Glutamatergic neuron (in vitro differentiated cells): ENCODE data around the gene HOGA1. TPM values are rescaled to one million over a fixed set of nuclear protein-coding genes. Genes with fewer than 3 reads are reported as not detected.
A peak's percentile ranks its signal among the peaks of the same experiment; 100 is the strongest.

ENCODE experiments used
- DNase-seq: peaks from one replicate; pipeline ENCODE4 v3.0.0; 2022
- H3K27ac Mint-ChIP-seq: one replicate; pipeline ENCODE4 v1.8.0; 2020; ENCODE audit warnings: mild to moderate bottlenecking, mixed read lengths, inconsistent platforms; ENCODE audit not compliant: unreplicated experiment
- H3K27me3 Mint-ChIP-seq: one replicate; pipeline ENCODE4 v1.8.0; 2020; ENCODE audit warnings: mild to moderate bottlenecking, moderate library complexity, mixed read lengths, inconsistent platforms; ENCODE audit not compliant: unreplicated experiment
- H3K36me3 Mint-ChIP-seq: one replicate; pipeline ENCODE4 v1.8.0; 2020; ENCODE audit warnings: mild to moderate bottlenecking, mixed read lengths, inconsistent platforms; ENCODE audit not compliant: unreplicated experiment
- H3K4me1 Mint-ChIP-seq: one replicate; pipeline ENCODE4 v1.8.0; 2020; ENCODE audit warnings: mild to moderate bottlenecking, low read depth, mixed read lengths, inconsistent platforms; ENCODE audit not compliant: unreplicated experiment
- H3K4me3 Mint-ChIP-seq: one replicate; pipeline ENCODE4 v1.8.0; 2020; ENCODE audit warnings: mild to moderate bottlenecking, mixed read lengths, inconsistent platforms; ENCODE audit not compliant: unreplicated experiment
- H3K9me3 Mint-ChIP-seq: one replicate; pipeline ENCODE4 v1.8.0; 2020; ENCODE audit warnings: mild to moderate bottlenecking, moderate library complexity, mixed read lengths, inconsistent platforms; ENCODE audit not compliant: unreplicated experiment
- CTCF ChIP-seq: fragments of 200-600 bp; sonication (generic); IDR thresholded peaks from one replicate; pipeline ENCODE4 v1.5.0; 2021; ENCODE audit not compliant: partially characterized antibody, unreplicated experiment
- total RNA-seq: library from RNA; stranded (reverse); fragmentation: NEBNext Ultra II Directional; extraction: Animal tissue kit (Norgen Biotek cat#: 25700); gene quantifications from one replicate; pipeline ENCODE4 v1.2.1, GENCODE V29; 2021; ENCODE audit not compliant: unreplicated experiment

The HOGA1 gene
- total RNA-seq, 1 donor from 2014 or later: not detected

GRCh38 chr10:97571622-97572021 is 12.6 kb upstream of the HOGA1 start:
- DNase-seq: no peak
- H3K9me3 Mint-ChIP-seq: peaks cover 3% of the 10 kb centered on the region
- no peaks in the 10 kb centered on the region for H3K36me3 Mint-ChIP-seq
- H3K4me1 Mint-ChIP-seq: peaks cover 5% of the 10 kb centered on the region
- no peak overlapping the region for H3K27ac Mint-ChIP-seq
- peak overlapping the region; percentile 55 for H3K4me3 Mint-ChIP-seq
- peaks cover 14% of the 10 kb centered on the region for H3K27me3 Mint-ChIP-seq
- no peak for TF ChIP-seq CTCF

GRCh38 chr10:97572214-97572989 is 11.8 kb upstream of the HOGA1 start, which contains the start of gene ANKRD2:
Gene ANKRD2, plus strand, starts transcription at chr10:97572779. Its CDS starts 10 bp downstream, at chr10:97572789.
- Mint-ChIP-seq H3K4me3 (no peak within 1 kb of the TSS), H3K27me3 (peaks cover 15% of the 10 kb centered on the region), H3K4me1 (peaks cover 5% of the 10 kb centered on the region), H3K27ac (no peak within 1 kb of the TSS), H3K9me3 (peaks cover 3% of the 10 kb centered on the region), H3K36me3 (no peaks in the 10 kb centered on the region)
- DNase-seq: peak; percentile 82
- TF ChIP-seq CTCF: peak; percentile 82

- no peak for TF ChIP-seq CTCF
Measured at GRCh38 chr10:97573021-97573420, 11.2 kb upstream of the HOGA1 start.

DNA sequence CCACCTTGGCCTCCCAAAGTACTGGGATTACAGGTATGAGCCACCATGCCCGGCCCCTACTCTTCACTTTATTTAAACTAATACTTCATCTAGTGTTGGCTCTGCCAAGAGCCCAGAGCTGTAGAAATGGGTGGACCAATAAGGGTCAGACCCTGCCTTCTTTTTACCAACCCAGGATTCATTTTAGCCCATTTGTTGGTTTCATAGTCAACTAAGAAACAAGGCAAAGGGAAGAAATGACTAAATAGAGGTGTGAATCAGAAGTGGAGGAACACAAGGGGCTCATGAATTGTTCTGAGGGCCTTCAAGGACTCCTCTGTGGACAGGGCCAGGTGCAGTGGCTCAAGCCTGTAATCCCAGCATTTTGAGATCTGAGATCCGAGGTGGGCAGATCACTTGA is 10.5 kb upstream of the HOGA1 start:
- Mint-ChIP-seq H3K27ac (no peak overlapping the region), H3K9me3 (peaks cover 3% of the 10 kb centered on the region), H3K36me3 (no peaks in the 10 kb centered on the region), H3K4me1 (peaks cover 5% of the 10 kb centered on the region), H3K4me3 (no peak overlapping the region), H3K27me3 (peaks cover 15% of the 10 kb centered on the region)
- no peak for TF ChIP-seq CTCF
- DNase-seq: no peak

More at GRCh38 chr10:97573021-97573420, 11.2 kb upstream of the HOGA1 start:
- DNase-seq: no peak
- H3K27me3 Mint-ChIP-seq: peaks cover 15% of the 10 kb centered on the region
- H3K36me3 Mint-ChIP-seq: no peaks in the 10 kb centered on the region
- H3K4me1 Mint-ChIP-seq: peaks cover 5% of the 10 kb centered on the region
- H3K4me3 Mint-ChIP-seq: no peak overlapping the region
- peaks cover 3% of the 10 kb centered on the region for H3K9me3 Mint-ChIP-seq
- no peak overlapping the region for H3K27ac Mint-ChIP-seq

DNA sequence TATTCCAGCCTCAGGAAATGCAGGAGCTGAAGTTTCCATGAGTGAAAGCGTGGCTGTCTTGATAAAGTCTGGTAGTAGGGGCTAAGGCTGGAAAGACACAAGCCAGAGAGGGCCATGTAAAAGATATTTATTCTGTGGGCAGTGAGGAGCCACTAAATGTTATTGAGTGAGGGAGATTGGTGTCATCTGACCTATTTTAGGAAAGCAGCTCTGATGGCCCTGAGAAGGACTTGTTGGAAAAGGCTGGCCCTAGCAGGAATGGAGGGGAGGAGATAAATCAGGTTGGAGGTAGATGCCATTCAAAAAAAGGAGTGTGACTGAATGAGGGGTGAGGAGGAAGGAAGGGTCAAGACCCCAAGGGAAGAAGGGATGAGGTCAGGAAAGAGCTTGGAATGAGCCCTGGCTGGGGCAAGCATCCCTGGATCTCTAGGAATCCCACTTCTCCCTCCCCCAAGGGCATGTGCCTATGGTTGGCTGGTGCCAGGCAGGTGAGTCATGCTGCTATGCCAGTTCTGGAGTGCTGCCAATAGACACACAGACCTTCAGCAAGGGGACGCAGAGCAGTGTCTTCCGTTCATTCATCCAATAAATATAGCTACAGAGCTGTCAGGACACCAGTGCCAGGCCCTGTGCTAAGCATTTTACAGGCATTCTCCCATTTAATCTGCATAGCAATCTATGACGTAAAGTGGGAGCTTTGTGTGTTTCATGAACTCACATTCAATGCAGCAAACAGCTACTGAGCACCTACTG is 9.6 kb upstream of the HOGA1 start:
- Mint-ChIP-seq H3K27ac (no peak overlapping the region), H3K36me3 (no peaks in the 10 kb centered on the region), H3K4me3 (no peak overlapping the region), H3K27me3 (peaks cover 14% of the 10 kb centered on the region), H3K9me3 (peaks cover 3% of the 10 kb centered on the region), H3K4me1 (peaks cover 5% of the 10 kb centered on the region)
- TF ChIP-seq CTCF: no peak
- DNase-seq: no peak
